ENCODE data around the gene SLC25A45. TPM values are rescaled to one million over a fixed set of nuclear protein-coding genes. Genes with fewer than 3 reads are reported as not detected.
A peak's percentile ranks its signal among the peaks of the same experiment; 100 is the strongest.
"Not testable (repeated sequence)": the region's sequence is repeated elsewhere in the genome, so short reads cannot be mapped to it uniquely, and the experiment has no call there.

The SLC25A45 gene
- total RNA-seq, 1 experiment from 2014 or later, result 0.91 TPM

- peak; percentile 89 for DNase-seq (ENCODE audit: low spot score)
Observed at GRCh38 chr11:65421794-65422632, 39.6 kb upstream of the SLC25A45 start.

GRCh38 chr11:65420979-65421793, 38.7 kb upstream of the SLC25A45 start:
- peak; percentile 97 for DNase-seq (ENCODE audit: low spot score)

DNA sequence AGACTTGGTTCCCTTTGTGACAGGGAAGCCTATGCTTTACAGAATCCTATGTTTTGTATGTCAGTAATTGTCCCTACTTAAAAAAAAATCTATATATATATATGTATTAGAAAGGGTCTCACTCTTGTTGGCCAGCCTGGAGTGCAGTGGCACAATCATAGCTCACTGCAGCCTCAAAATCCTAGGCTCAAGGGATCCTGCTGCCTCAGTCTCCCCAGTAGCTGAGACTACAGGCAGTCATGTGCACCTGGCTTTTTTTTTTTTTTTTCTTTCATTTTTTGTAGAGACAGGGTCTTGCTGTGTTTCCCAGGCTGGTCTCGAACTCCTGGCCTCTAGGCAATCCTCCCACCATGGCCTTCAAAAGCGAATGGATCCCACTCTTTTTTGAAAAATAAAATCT, 38.1 kb upstream of the SLC25A45 start:
- no peak for DNase-seq (ENCODE audit: low spot score)

- peak; percentile 94 for DNase-seq (ENCODE audit: low spot score)
Observed at GRCh38 chr11:65419772-65420481, 37.5 kb upstream of the SLC25A45 start.

DNA sequence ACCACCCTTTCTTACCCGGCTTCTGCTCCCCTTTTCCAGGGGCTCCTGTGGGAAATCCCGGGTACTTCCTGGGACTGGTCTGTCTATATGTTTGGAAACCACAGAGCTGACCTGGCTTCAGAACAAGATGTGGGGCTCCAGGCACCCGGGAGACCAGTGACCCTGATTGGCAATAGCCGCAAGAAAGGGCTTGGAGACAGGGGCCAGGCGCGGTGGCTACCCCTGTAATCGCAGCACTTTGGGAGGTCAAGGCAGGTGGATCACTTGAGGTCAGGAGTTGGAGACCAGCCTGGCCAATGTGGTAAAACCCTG, 37.0 kb upstream of the SLC25A45 start:
- DNase-seq (ENCODE audit: low spot score), result no peak

- peak; percentile 96 for DNase-seq (ENCODE audit: low spot score)
Observed at GRCh38 chr11:65418681-65419459, 36.4 kb upstream of the SLC25A45 start.

GRCh38 chr11:65418431-65418680, 35.9 kb upstream of the SLC25A45 start:
- DNase-seq (ENCODE audit: low spot score), result no peak

DNA sequence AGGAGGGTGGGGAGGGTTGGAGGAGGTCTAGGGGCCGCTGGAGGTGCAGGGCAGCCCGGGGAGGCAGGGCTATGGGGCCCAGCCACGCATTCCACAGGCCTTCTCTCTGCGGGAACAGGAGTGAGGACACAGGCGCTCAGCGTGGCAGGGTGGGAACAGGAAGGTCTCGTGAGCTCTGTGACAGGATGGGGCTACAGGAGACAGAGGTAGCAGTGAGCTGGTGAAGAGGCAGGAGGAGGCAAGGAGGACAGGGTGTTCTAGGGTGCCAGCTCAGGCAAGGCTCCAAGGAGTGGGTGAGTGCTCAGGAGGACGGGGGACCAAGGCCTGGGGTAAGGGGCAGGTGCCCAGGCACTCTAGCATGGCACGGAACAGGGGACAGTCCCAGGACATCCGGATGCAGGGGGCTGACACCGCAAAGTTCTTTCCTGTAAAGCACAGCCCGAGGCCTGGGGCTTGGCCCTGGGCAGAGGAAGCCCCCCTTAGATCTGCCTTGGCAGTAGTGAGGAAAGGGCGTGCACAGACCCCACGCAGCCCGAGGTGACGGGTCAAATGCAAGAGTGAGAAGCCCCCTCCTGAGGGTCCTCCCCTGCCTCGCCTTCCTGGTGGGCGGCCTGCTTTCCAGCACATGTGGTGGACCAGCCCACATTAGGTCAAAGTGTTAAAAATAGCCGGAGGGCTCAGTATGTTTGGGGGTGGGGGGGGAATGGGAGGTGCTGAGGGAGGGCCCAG, 35.4 kb upstream of the SLC25A45 start:
- no peak for DNase-seq (ENCODE audit: low spot score)

DNA sequence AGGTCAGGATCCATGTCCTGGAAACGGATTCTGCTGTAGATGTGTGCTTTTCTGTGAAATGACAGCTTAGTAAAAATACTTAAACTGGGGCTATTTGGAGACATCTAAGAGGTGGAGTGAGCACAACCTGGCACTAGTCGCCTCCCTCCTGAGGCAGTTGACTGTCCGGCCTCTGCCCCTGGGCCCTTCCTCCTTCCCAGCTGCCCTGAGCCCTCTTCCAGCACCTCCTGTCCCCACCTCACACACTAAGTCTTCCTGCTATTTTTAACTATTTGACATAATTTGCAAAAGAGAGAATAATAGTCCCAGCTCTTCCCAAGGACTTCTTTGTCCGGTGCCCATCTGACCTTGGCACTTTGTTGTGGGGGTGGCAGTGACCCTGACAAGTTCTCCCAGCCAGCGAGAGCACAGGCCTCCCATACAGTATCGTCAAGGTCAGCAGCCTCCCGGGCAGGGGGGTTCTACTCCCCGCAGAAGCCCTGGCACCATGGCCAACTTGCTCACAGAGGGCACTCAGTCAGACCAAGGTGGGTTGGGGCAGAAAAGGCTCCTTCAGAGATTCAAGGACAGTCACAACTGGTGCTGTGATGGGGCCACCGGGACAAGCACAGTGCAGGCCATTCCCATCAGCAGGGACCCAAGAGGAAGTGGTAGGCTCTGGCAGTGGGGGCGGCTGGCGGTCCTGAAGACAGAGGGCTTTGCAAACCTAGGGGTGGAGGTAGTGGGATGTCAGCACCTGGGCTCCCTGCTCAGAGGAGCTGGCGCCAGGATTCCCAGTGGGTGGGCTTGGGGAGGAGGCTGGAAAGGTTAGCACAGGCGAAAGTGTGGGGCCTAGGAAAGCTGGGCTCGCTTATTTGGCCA, 34.6 kb upstream of the SLC25A45 start:
- no peak for DNase-seq (ENCODE audit: low spot score)

DNA sequence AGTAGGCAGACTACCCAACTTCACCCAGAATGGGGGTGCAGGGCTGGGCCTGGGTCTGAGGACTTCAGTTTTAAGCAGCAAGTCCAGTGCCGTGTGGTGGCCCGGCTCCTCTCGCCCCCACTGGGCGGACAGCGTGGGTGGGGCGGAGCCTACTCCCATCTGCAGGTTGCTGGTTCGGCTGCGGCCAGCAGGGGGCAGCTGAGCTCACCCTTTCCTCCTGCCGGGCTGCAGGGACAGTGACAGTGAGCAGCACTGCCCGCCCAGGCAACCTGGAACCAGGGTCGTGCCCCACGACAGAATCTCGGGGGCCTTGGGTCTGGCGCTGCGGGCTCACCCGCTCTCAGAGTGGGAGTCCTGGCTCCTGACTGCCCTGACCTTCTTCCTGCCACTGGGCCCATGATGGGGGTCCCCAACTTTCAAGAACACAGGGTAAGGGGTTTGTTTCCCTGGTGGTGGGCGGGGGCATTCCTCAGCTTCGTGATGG, 33.9 kb upstream of the SLC25A45 start:
- DNase-seq (ENCODE audit: low spot score), result peak; percentile 77

GRCh38 chr11:65415499-65416340, 33.3 kb upstream of the SLC25A45 start:
- DNase-seq (ENCODE audit: low spot score), result no peak

GRCh38 chr11:65414776-65415498, 32.5 kb upstream of the SLC25A45 start:
- no peak for DNase-seq (ENCODE audit: low spot score)

GRCh38 chr11:65413077-65413664, 30.7 kb upstream of the SLC25A45 start:
- DNase-seq (ENCODE audit: low spot score), result not testable (repeated sequence)

GRCh38 chr11:65412271-65413076, 30.0 kb upstream of the SLC25A45 start:
- no peak for DNase-seq (ENCODE audit: low spot score)

- DNase-seq (ENCODE audit: low spot score), result no peak
Observed at GRCh38 chr11:65411681-65412070, 29.2 kb upstream of the SLC25A45 start.

- no peak for DNase-seq (ENCODE audit: low spot score)
Observed at GRCh38 chr11:65410936-65411680, 28.7 kb upstream of the SLC25A45 start.

Data from H4 (cell line).